HepG2 (cell line): Measurements from ENCODE around the gene ZPBP. TPM values are rescaled to one million over a fixed set of nuclear protein-coding genes. Genes with fewer than 3 reads are reported as not detected.

ENCODE experiments used
- ATAC-seq: fragments of 200-7000 bp; cut with Tn5 transposase; 3 replicates; pipeline ENCODE4 v1.9.1; 2020; ENCODE audit warnings: mild to moderate bottlenecking, moderate library complexity
- BruUV-seq: library from RNA; stranded (reverse); fragments of 400-500 nt; replicated peaks from 2 replicates; lab custom pipeline; 2021; lab: Mats Ljungman, UMichigan
- CTCF ChIA-PET: fragments of 300-600 bp; formaldehyde crosslinking; extraction: SDS; loops from one replicate; lab custom pipeline; 2021; ENCODE audit warnings: low total read pairs, inconsistent platforms, low intra/inter-chr PET ratio; lab: Yijun Ruan, JAX
- POLR2A ChIA-PET: fragments of 350-600 bp; sonication (Branson Sonifier 250); formaldehyde crosslinking; loops from one replicate; lab custom pipeline; 2020; ENCODE audit warnings: antibody characterized with exemption, inconsistent platforms; lab: Yijun Ruan, JAX
- DNase-seq: peaks from one replicate; pipeline ENCODE4 v3.0.0-alpha.2; 2015; ENCODE audit warnings: low spot score
- FAIRE-seq: peaks from 3 replicates; lab custom pipeline; 2011; peaks lifted over from hg19 to GRCh38; lab: Jason Lieb, UNC
- H2AFZ ChIP-seq: one replicate; pipeline ENCODE4 v1.6.1; 2011; ENCODE audit warnings: low read length, inconsistent platforms
- H3K27ac ChIP-seq: fragments of 300-600 bp; 3 replicates; pipeline ENCODE4 v1.8.0; 2011; ENCODE audit warnings: mixed run types, mild to moderate bottlenecking, mixed read lengths, low read length, inconsistent platforms; ENCODE audit not compliant: insufficient read depth; ENCODE audit errors: extremely low read length
- H3K27me3 ChIP-seq, 2 experiments: fragments of 200-600 bp in 1 of 2; 2 replicates in 1 of 2; 3 replicates in 1 of 2; pipeline versions ENCODE4 v1.6.0 to v1.8.0; 2011; ENCODE audit warnings: low read length in 2 of 2, mild to moderate bottlenecking in 2 of 2, moderate library complexity in 2 of 2, inconsistent platforms in 1 of 2; ENCODE audit not compliant: insufficient read depth in 2 of 2, control insufficient read depth in 1 of 2
- H3K36me3 ChIP-seq, 2 experiments: fragments of 200-600 bp in 1 of 2; replicated peaks in 1 of 2; 2 replicates in 1 of 2; 3 replicates in 1 of 2; pipeline versions ENCODE4 v1.5.1 to v1.8.0; 2011; ENCODE audit warnings: low read length in 2 of 2, inconsistent platforms in 1 of 2; ENCODE audit not compliant: insufficient read depth in 2 of 2, control insufficient read depth in 1 of 2
- H3K4me1 ChIP-seq: 2 replicates; pipeline ENCODE4 v1.5.1; 2012; ENCODE audit warnings: low read length, inconsistent platforms; ENCODE audit not compliant: insufficient read depth
- H3K4me2 ChIP-seq: 2 replicates; pipeline ENCODE4 v1.6.0; 2011; ENCODE audit warnings: low read depth, low read length, inconsistent platforms
- H3K4me3 ChIP-seq, 3 experiments: fragments of 200-600 bp in 1 of 3; sonication (generic), shearing (Covaris generic) in 1 of 3; replicated peaks in 1 of 3; 2 replicates each; pipeline ENCODE4 v1.5.1; 2011 to 2016; ENCODE audit warnings: low read length in 3 of 3, inconsistent platforms in 2 of 3, low read depth in 2 of 3, mild to moderate bottlenecking in 2 of 3, control low read depth in 1 of 3, mixed read lengths in 1 of 3; ENCODE audit not compliant: insufficient read depth in 1 of 3
- H3K79me2 ChIP-seq: one replicate; pipeline ENCODE4 v1.6.1; 2011; ENCODE audit warnings: low read length, inconsistent platforms; ENCODE audit not compliant: insufficient read depth
- H3K9ac ChIP-seq: 2 replicates; pipeline ENCODE4 v1.6.0; 2011; ENCODE audit warnings: mild to moderate bottlenecking, low read depth, low read length, inconsistent platforms; ENCODE audit not compliant: insufficient read depth
- H3K9me3 ChIP-seq: 2 replicates; pipeline ENCODE4 v1.5.1; 2012; ENCODE audit warnings: mild to moderate bottlenecking, low read length
- H4K20me1 ChIP-seq: 2 replicates; pipeline ENCODE4 v1.6.0; 2011; ENCODE audit warnings: inconsistent platforms, mild to moderate bottlenecking, low read length, moderate library complexity; ENCODE audit not compliant: insufficient read depth
- HMG20B ChIP-seq: conservative IDR thresholded peaks from 2 replicates; pipeline ENCODE4 v1.6.1; 2016; ENCODE audit warnings: missing genetic modification reagents, missing compliant biosample characterization
- IKZF1 ChIP-seq: fragments of 450-650 bp; IDR thresholded peaks from 2 replicates; pipeline ENCODE4 v1.7.1; 2016
- ISL2 ChIP-seq: sonication (generic); formaldehyde crosslinking; IDR thresholded peaks from 2 replicates; pipeline ENCODE4 v1.5.0; 2020; ENCODE audit warnings: missing genetic modification reagents
- KDM3A ChIP-seq: IDR thresholded peaks from 2 replicates; pipeline ENCODE4 v1.6.1; 2018; ENCODE audit warnings: low read depth, missing compliant biosample characterization
- MEIS1 ChIP-seq: sonication (generic); formaldehyde crosslinking; IDR thresholded peaks from 2 replicates; pipeline ENCODE4 v1.9.0; 2021; ENCODE audit warnings: mild to moderate bottlenecking, missing genetic modification reagents, moderate library complexity, borderline replicate concordance
- NAIF1 ChIP-seq: sonication (generic); formaldehyde crosslinking; IDR thresholded peaks from 2 replicates; pipeline ENCODE4 v1.5.0; 2020; ENCODE audit warnings: mild to moderate bottlenecking, missing genetic modification reagents, borderline replicate concordance
- POGZ ChIP-seq: sonication (generic); formaldehyde crosslinking; IDR thresholded peaks from 2 replicates; pipeline ENCODE4 v1.4.0; 2020; ENCODE audit warnings: mild to moderate bottlenecking, missing genetic modification reagents
- RARG ChIP-seq: sonication (generic); formaldehyde crosslinking; IDR thresholded peaks from 2 replicates; pipeline ENCODE4 v1.4.0; 2020; ENCODE audit warnings: low read depth, mild to moderate bottlenecking, missing genetic modification reagents
- ZNF30 ChIP-seq: sonication (generic); formaldehyde crosslinking; IDR thresholded peaks from 2 replicates; pipeline ENCODE4 v1.5.0; 2020; ENCODE audit warnings: mild to moderate bottlenecking, missing genetic modification reagents
- ZNF367 ChIP-seq: sonication (generic); formaldehyde crosslinking; IDR thresholded peaks from 2 replicates; pipeline ENCODE4 v1.4.0; 2020; ENCODE audit warnings: missing genetic modification reagents, borderline replicate concordance
- ZNF598 ChIP-seq: sonication (generic); formaldehyde crosslinking; IDR thresholded peaks from 2 replicates; pipeline ENCODE4 v1.5.1; 2020; ENCODE audit warnings: mild to moderate bottlenecking, missing genetic modification reagents, borderline replicate concordance
- ZNF678 ChIP-seq: sonication (generic); formaldehyde crosslinking; IDR thresholded peaks from 2 replicates; pipeline ENCODE4 v1.4.0; 2020; ENCODE audit warnings: mild to moderate bottlenecking, missing genetic modification reagents
- ZNF782 ChIP-seq: sonication (generic); formaldehyde crosslinking; IDR thresholded peaks from 2 replicates; pipeline ENCODE4 v1.4.0; 2020; ENCODE audit warnings: missing genetic modification reagents, mild to moderate bottlenecking, borderline replicate concordance
- WGBS: methylation state at CpG from one replicate; pipeline ENCODE4 v1.1.6; 2017; ENCODE audit warnings: low lambda C conversion rate; 5-methylcytosine and 5-hydroxymethylcytosine counted together
- in situ Hi-C: cut with HindIII; loops from 2 replicates; pipeline ENCODE4 v1.10.0; 2017; ENCODE audit warnings: low pct_unique_long_range_greater_than_20kb; ENCODE audit not compliant: extremely low pct_ligation_motif_present
- intact Hi-C: fragments of 100-400 bp; cut with micrococcal nuclease; formaldehyde crosslinking; loops from one replicate; pipeline ENCODE4 v1.10.0; 2022; ENCODE audit not compliant: unreplicated experiment
- polyA plus RNA-seq, 8 experiments: library from polyadenylated mRNA; depleted of rRNA in 3 of 8; stranded (reverse) in 7 of 8; unstranded in 1 of 8; fragments of >200 nt; fragmentation: Illumina TruSeq in 4 of 8; extraction: Trizol in 4 of 8; gene quantifications; 2 replicates each; pipeline versions ENCODE4 v1.2.1 to v1.2.3, GENCODE V29; 2011 to 2016; ENCODE audit warnings: low read depth in 4 of 8, missing spikeins in 1 of 8, mixed read lengths in 1 of 8; ENCODE audit not compliant: insufficient read depth in 1 of 8
- total RNA-seq, 5 experiments: library from RNA; depleted of rRNA; stranded (reverse); fragments of >200 nt; fragmentation: Illumina TruSeq; extraction: Trizol; gene quantifications; 2 replicates each; pipeline ENCODE4 v1.2.3, GENCODE V29; 2016; ENCODE audit warnings: low read depth in 1 of 5
- TF ChIP-seq, protein P1 (sequence below): sonication (generic); formaldehyde crosslinking; conservative IDR thresholded peaks from 2 replicates; pipeline ENCODE4 v1.4.0; 2020; ENCODE audit warnings: missing genetic modification reagents
- TF ChIP-seq, protein P2 (sequence below): sonication (generic); formaldehyde crosslinking; IDR thresholded peaks from 2 replicates; pipeline ENCODE4 v1.5.0; 2020; ENCODE audit warnings: missing genetic modification reagents, mild to moderate bottlenecking, borderline replicate concordance
- TF ChIP-seq, protein P3 (sequence below): sonication (generic); formaldehyde crosslinking; IDR thresholded peaks from 2 replicates; pipeline ENCODE4 v1.8.0; 2022; ENCODE audit warnings: missing genetic modification reagents, low read depth, mild to moderate bottlenecking, borderline replicate concordance
- TF ChIP-seq, protein P4 (sequence below), 2 experiments: fragments of 450-650 bp in 1 of 2; sonication (generic) in 1 of 2; formaldehyde crosslinking; IDR thresholded peaks; 2 replicates each; pipeline versions ENCODE4 v1.5.0 to v1.8.0; 2020 to 2022; ENCODE audit warnings: mild to moderate bottlenecking in 1 of 2, missing genetic modification reagents in 1 of 2
- TF ChIP-seq, protein P5 (sequence below): sonication (generic); formaldehyde crosslinking; IDR thresholded peaks from 2 replicates; pipeline ENCODE4 v1.9.0; 2021; ENCODE audit warnings: missing genetic modification reagents, mild to moderate bottlenecking, borderline replicate concordance
- TF ChIP-seq, protein P6 (sequence below): sonication (generic); formaldehyde crosslinking; IDR thresholded peaks from 2 replicates; pipeline ENCODE4 v1.8.0; 2022; ENCODE audit warnings: missing genetic modification reagents, mild to moderate bottlenecking, moderate library complexity, borderline replicate concordance

Gene ZPBP
- total and polyA plus RNA-seq, 2 of the 13 experiments (the other 11 are each of a cell fraction or from before 2014, with no cell fraction given), result not detected

DNA sequence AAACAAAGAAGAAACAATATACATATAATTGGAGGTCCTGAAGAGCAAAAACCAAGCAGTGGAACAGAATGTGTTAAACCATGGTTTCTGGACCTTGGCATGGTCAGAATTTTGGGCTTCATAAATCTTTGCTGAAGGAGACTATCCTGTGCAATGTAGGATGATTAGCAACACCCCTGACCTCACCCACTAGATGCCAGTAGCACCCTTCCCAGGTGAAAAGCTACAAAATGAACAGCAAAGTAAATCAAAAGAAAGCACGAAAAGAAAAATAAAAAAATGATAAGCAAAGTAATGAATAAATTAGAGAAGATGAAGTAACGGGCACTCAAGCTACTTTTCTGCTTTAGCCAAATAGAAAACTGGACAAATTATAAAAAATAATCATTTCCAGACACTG, 19.2 kb upstream of the ZPBP start:
- H3K27ac ChIP-seq, result no peak overlapping the region
- ATAC-seq (no peak), DNase-seq (no peak), FAIRE-seq (no peak)
- no TSS peak for BruUV-seq
- in situ Hi-C loops (loop anchor here (25.0 kb wide), 1 partner anchor 1050 kb away; no protein-coding TSS in a partner anchor), intact Hi-C loops (no loop called here)
- peaks cover 16% of the 10 kb centered on the region for H3K9me3 ChIP-seq
- H3K4me2 ChIP-seq, result no peak overlapping the region
- H2AFZ ChIP-seq, result no peak overlapping the region
- POLR2A ChIA-PET, result no interaction called here
- CTCF ChIA-PET, result no interaction called here
- H3K36me3 ChIP-seq, result no peaks in the 10 kb centered on the region
- H3K4me3 ChIP-seq, result no peak overlapping the region
- H3K79me2 ChIP-seq, result no peaks in the 10 kb centered on the region
- WGBS, result 1% methylated on average over 2 of the region's 2 CpGs
- TF ChIP-seq, protein P1, sequence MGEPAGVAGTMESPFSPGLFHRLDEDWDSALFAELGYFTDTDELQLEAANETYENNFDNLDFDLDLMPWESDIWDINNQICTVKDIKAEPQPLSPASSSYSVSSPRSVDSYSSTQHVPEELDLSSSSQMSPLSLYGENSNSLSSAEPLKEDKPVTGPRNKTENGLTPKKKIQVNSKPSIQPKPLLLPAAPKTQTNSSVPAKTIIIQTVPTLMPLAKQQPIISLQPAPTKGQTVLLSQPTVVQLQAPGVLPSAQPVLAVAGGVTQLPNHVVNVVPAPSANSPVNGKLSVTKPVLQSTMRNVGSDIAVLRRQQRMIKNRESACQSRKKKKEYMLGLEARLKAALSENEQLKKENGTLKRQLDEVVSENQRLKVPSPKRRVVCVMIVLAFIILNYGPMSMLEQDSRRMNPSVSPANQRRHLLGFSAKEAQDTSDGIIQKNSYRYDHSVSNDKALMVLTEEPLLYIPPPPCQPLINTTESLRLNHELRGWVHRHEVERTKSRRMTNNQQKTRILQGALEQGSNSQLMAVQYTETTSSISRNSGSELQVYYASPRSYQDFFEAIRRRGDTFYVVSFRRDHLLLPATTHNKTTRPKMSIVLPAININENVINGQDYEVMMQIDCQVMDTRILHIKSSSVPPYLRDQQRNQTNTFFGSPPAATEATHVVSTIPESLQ (CRISPR knock-in tag), result no peak
- TF ChIP-seq, protein P2, sequence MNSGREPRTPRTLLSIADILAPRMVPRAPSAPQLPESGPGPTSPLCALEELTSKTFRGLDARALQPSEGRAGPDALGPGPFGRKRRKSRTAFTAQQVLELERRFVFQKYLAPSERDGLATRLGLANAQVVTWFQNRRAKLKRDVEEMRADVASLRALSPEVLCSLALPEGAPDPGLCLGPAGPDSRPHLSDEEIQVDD, result no peak
- TF ChIP-seq ZNF367 (CRISPR knock-in tag) (no peak), ZNF598 (no peak), KDM3A (CRISPR knock-in tag) (no peak), MEIS1 (CRISPR knock-in tag) (no peak), ISL2 (no peak), POGZ (no peak), HMG20B (no peak), ZNF678 (CRISPR knock-in tag) (no peak), NAIF1 (CRISPR knock-in tag) (no peak), ZNF30 (CRISPR knock-in tag) (no peak), ZNF782 (CRISPR knock-in tag) (no peak), IKZF1 (no peak), RARG (CRISPR knock-in tag) (no peak)
- TF ChIP-seq, protein P3, sequence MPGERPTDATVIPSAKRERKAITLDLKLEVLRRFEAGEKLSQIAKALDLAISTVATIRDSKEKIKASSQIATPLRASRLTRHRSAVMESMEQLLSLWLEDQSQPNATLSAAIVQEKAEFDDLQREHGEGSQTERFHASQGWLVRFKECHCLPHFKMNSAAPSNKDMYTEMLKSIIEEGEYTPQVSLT, result no peak
- TF ChIP-seq, protein P4, sequence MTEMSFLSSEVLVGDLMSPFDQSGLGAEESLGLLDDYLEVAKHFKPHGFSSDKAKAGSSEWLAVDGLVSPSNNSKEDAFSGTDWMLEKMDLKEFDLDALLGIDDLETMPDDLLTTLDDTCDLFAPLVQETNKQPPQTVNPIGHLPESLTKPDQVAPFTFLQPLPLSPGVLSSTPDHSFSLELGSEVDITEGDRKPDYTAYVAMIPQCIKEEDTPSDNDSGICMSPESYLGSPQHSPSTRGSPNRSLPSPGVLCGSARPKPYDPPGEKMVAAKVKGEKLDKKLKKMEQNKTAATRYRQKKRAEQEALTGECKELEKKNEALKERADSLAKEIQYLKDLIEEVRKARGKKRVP (CRISPR knock-in tag; IDR thresholded peaks at IDR 0.05), result no peak
- TF ChIP-seq, protein P5, sequence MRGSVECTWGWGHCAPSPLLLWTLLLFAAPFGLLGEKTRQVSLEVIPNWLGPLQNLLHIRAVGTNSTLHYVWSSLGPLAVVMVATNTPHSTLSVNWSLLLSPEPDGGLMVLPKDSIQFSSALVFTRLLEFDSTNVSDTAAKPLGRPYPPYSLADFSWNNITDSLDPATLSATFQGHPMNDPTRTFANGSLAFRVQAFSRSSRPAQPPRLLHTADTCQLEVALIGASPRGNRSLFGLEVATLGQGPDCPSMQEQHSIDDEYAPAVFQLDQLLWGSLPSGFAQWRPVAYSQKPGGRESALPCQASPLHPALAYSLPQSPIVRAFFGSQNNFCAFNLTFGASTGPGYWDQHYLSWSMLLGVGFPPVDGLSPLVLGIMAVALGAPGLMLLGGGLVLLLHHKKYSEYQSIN (CRISPR knock-in tag), result no peak
- TF ChIP-seq, protein P6, sequence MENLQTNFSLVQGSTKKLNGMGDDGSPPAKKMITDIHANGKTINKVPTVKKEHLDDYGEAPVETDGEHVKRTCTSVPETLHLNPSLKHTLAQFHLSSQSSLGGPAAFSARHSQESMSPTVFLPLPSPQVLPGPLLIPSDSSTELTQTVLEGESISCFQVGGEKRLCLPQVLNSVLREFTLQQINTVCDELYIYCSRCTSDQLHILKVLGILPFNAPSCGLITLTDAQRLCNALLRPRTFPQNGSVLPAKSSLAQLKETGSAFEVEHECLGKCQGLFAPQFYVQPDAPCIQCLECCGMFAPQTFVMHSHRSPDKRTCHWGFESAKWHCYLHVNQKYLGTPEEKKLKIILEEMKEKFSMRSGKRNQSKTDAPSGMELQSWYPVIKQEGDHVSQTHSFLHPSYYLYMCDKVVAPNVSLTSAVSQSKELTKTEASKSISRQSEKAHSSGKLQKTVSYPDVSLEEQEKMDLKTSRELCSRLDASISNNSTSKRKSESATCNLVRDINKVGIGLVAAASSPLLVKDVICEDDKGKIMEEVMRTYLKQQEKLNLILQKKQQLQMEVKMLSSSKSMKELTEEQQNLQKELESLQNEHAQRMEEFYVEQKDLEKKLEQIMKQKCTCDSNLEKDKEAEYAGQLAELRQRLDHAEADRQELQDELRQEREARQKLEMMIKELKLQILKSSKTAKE (CRISPR knock-in tag), result no peak
- no peak overlapping the region for H3K9ac ChIP-seq
- no peaks in the 10 kb centered on the region for H3K4me1 ChIP-seq
- no peaks in the 10 kb centered on the region for H3K27me3 ChIP-seq
- no peaks in the 10 kb centered on the region for H4K20me1 ChIP-seq
